ENCODE data around the gene SEMA3C. TPM values are rescaled to one million over a fixed set of nuclear protein-coding genes. Genes with fewer than 3 reads are reported as not detected.

The SEMA3C gene
- total and polyA plus RNA-seq, 2 donors (not counting 3 experiments of a cell fraction or from before 2014, with no cell fraction given): 0.01 to 0.09 TPM

- H3K9me3 ChIP-seq (replicated peaks; ENCODE audit: control insufficient read depth, insufficient read depth, low read length): no peaks in the 10 kb centered on the region
- DNase-seq (ENCODE audit: low read depth, low spot score): no peak
- dilution Hi-C loops (cut with MboI; ENCODE audit: extremely low pct_ligation_motif_present, low sequenced_read_pairs) (no loop called here), intact Hi-C loops (cut with micrococcal nuclease) (no loop called here)
- no peaks in the 10 kb centered on the region for H3K27me3 ChIP-seq (ENCODE audit: control insufficient read depth in 2 of 2, insufficient read depth in 2 of 2, low read length in 2 of 2)
- H3K36me3 ChIP-seq (ENCODE audit: control insufficient read depth in 2 of 2, extremely low read depth in 1 of 2, insufficient read depth in 2 of 2, low read length in 2 of 2): no peaks in the 10 kb centered on the region
- H3K4me2 ChIP-seq (ENCODE audit: insufficient read depth, low read length): no peak overlapping the region
- H3K27ac ChIP-seq (ENCODE audit: insufficient read depth, low read depth, low read length): no peak overlapping the region
- ChIA-PET CTCF (no interaction called here), POLR2A (no interaction called here)
- no peaks in the 10 kb centered on the region for H3K4me1 ChIP-seq (ENCODE audit: control insufficient read depth, extremely low read depth, insufficient read depth, low read length)
- no peak overlapping the region for H2AFZ ChIP-seq (ENCODE audit: low read depth, low read length)
- H3K9me1 ChIP-seq (replicated peaks; ENCODE audit: control insufficient read depth, extremely low read depth, insufficient read depth, low read length): no peaks in the 10 kb centered on the region
- no peaks in the 10 kb centered on the region for H3K79me2 ChIP-seq (ENCODE audit: control insufficient read depth, insufficient read depth, low read length)
- no peak for TF ChIP-seq POLR2AphosphoS5 (IDR thresholded peaks at IDR 0.05; ENCODE audit: insufficient read depth, low read depth, low read length)
- no peak for TF ChIP-seq POLR2A (IDR thresholded peaks at IDR 0.05; ENCODE audit: low read depth, low read length)
- no peak for FAIRE-seq
- H4K20me1 ChIP-seq (replicated peaks; ENCODE audit: control insufficient read depth, extremely low read depth, insufficient read depth, low read length): no peaks in the 10 kb centered on the region
- no TSS peak for BruUV-seq (replicated peaks)
- H3K9ac ChIP-seq (replicated peaks; ENCODE audit: extremely low read depth, insufficient read depth, low read length): no peak overlapping the region
- no peak overlapping the region for H3K4me3 ChIP-seq (replicated peaks in 1 of 3; ENCODE audit: insufficient read depth in 1 of 3, low read depth in 1 of 3, low read length in 3 of 3)
These were observed 131.1 kb downstream of the SEMA3C start for GRCh38 chr7:80787721-80788120.

- intact Hi-C loops (cut with micrococcal nuclease): no loop called here
- Histone ChIP-seq H4K20me1 (replicated peaks; ENCODE audit: control insufficient read depth, extremely low read depth, insufficient read depth, low read length) (no peaks in the 10 kb centered on the region), H3K36me3 (ENCODE audit: control insufficient read depth in 2 of 2, extremely low read depth in 1 of 2, insufficient read depth in 2 of 2, low read length in 2 of 2) (no peaks in the 10 kb centered on the region), H3K4me3 (replicated peaks in 1 of 3; ENCODE audit: insufficient read depth in 1 of 3, low read depth in 1 of 3, low read length in 3 of 3) (no peak overlapping the region), H3K27ac (ENCODE audit: insufficient read depth, low read depth, low read length) (no peak overlapping the region), H3K4me1 (ENCODE audit: control insufficient read depth, extremely low read depth, insufficient read depth, low read length) (no peaks in the 10 kb centered on the region), H3K9me1 (replicated peaks; ENCODE audit: control insufficient read depth, extremely low read depth, insufficient read depth, low read length) (no peaks in the 10 kb centered on the region), H2AFZ (ENCODE audit: low read depth, low read length) (no peak overlapping the region), H3K4me2 (ENCODE audit: insufficient read depth, low read length) (no peak overlapping the region), H3K27me3 (ENCODE audit: control insufficient read depth in 2 of 2, insufficient read depth in 2 of 2, low read length in 2 of 2) (no peaks in the 10 kb centered on the region), H3K9ac (replicated peaks; ENCODE audit: extremely low read depth, insufficient read depth, low read length) (no peak overlapping the region), H3K9me3 (replicated peaks; ENCODE audit: control insufficient read depth, insufficient read depth, low read length) (no peaks in the 10 kb centered on the region), H3K79me2 (ENCODE audit: control insufficient read depth, insufficient read depth, low read length) (no peaks in the 10 kb centered on the region)
- FAIRE-seq (no peak), DNase-seq (ENCODE audit: low read depth, low spot score) (no peak)
- BruUV-seq (replicated peaks): no TSS peak
- CTCF ChIA-PET: interaction anchor here (0.7 to 1.2 kb wide), 2 partner anchors 9 to 76 kb away, joined by 3 read pairs; no protein-coding TSS in a partner anchor
- TF ChIP-seq POLR2AphosphoS5 (IDR thresholded peaks at IDR 0.05; ENCODE audit: insufficient read depth, low read depth, low read length): no peak
- TF ChIP-seq JUN (IDR thresholded peaks at IDR 0.05; ENCODE audit: borderline replicate concordance, insufficient read depth, insufficient read length, low read depth): no peak
- no peak for TF ChIP-seq FOS (IDR thresholded peaks at IDR 0.05; ENCODE audit: borderline replicate concordance, insufficient read depth, low read length)
- TF ChIP-seq POLR2A (IDR thresholded peaks at IDR 0.05; ENCODE audit: low read depth, low read length): no peak
- TF ChIP-seq GATA2 (IDR thresholded peaks at IDR 0.05; ENCODE audit: insufficient read depth, insufficient read length, low read depth, low read length): no peak
- TF ChIP-seq MYC (IDR thresholded peaks at IDR 0.05; ENCODE audit: low read depth, low read length): no peak
- TF ChIP-seq MAX (IDR thresholded peaks at IDR 0.05; ENCODE audit: insufficient read depth, insufficient read length): no peak
- no peak for TF ChIP-seq CTCF (IDR thresholded peaks at IDR 0.05; ENCODE audit: extremely low read depth in 1 of 2, insufficient read depth in 1 of 2, low read depth in 1 of 2, low read length in 2 of 2)
- TF ChIP-seq EZH2 (IDR thresholded peaks at IDR 0.05; ENCODE audit: borderline replicate concordance, low read depth, low read length, severe bottlenecking): no peak
- dilution Hi-C loops (cut with MboI; ENCODE audit: extremely low pct_ligation_motif_present, low sequenced_read_pairs): no loop called here
- POLR2A ChIA-PET: no interaction called here
These were observed 132.8 kb downstream of the SEMA3C start for GRCh38 chr7:80785961-80786536.
